Caco-2 (cell line): ENCODE measurements around the gene CDK14. TPM values are rescaled to one million over a fixed set of nuclear protein-coding genes. Genes with fewer than 3 reads are reported as not detected.

Experiments used
- BruUV-seq: library from RNA; stranded (reverse); fragments of 400-500 nt; replicated peaks from 2 replicates; lab custom pipeline; 2021; lab: Mats Ljungman, UMichigan
- CTCF ChIA-PET: fragments of 300-600 bp; sonication (Branson Sonifier 250); formaldehyde crosslinking; loops from one replicate; lab custom pipeline; 2022; ENCODE audit warnings: antibody characterized with exemption; lab: Charles Lee
- POLR2A ChIA-PET: fragments of 300-600 bp; sonication (Branson Sonifier 250); formaldehyde crosslinking; loops from one replicate; lab custom pipeline; 2022; ENCODE audit warnings: antibody characterized with exemption; lab: Charles Lee
- DNase-seq, 2 experiments: peaks; one replicate each; pipeline versions ENCODE4 v3.0.0 to v3.0.0-alpha.2; 2020 to 2022
- H3K27me3 ChIP-seq: replicated peaks from 2 replicates; pipeline ENCODE4 v1.6.0; 2011; ENCODE audit warnings: low read length; ENCODE audit not compliant: control insufficient read depth, insufficient read depth
- H3K36me3 ChIP-seq: 2 replicates; pipeline ENCODE4 v1.5.1; 2011; ENCODE audit warnings: low read length; ENCODE audit not compliant: control insufficient read depth, insufficient read depth
- H3K4me1 ChIP-seq: fragments of 250-450 bp; sonication (Bioruptor Pico); 2 replicates; pipeline ENCODE4 v1.5.1; 2020; ENCODE audit warnings: mild to moderate bottlenecking
- H3K4me3 ChIP-seq: 2 replicates; pipeline ENCODE4 v1.5.1; 2011; ENCODE audit warnings: low read depth, mild to moderate bottlenecking, control low read depth, low read length
- H3K9me3 ChIP-seq: fragments of 250-450 bp; sonication (Bioruptor Pico); 2 replicates; pipeline ENCODE4 v1.5.1; 2020; ENCODE audit warnings: mild to moderate bottlenecking, moderate library complexity
- H3K27ac Mint-ChIP-seq: one replicate; pipeline ENCODE4 v1.8.0; 2022; ENCODE audit warnings: mixed read lengths; ENCODE audit not compliant: unreplicated experiment
- H3K27me3 Mint-ChIP-seq: one replicate; pipeline ENCODE4 v1.8.0; 2022; ENCODE audit warnings: mixed read lengths; ENCODE audit not compliant: insufficient read depth, unreplicated experiment
- H3K36me3 Mint-ChIP-seq: one replicate; pipeline ENCODE4 v1.8.0; 2022; ENCODE audit warnings: mild to moderate bottlenecking, mixed read lengths; ENCODE audit not compliant: insufficient read depth, unreplicated experiment
- H3K4me1 Mint-ChIP-seq: one replicate; pipeline ENCODE4 v1.8.0; 2022; ENCODE audit warnings: low read depth, mixed read lengths; ENCODE audit not compliant: unreplicated experiment
- H3K4me3 Mint-ChIP-seq: one replicate; pipeline ENCODE4 v1.8.0; 2022; ENCODE audit warnings: mild to moderate bottlenecking, moderate library complexity, mixed read lengths; ENCODE audit not compliant: unreplicated experiment
- H3K9me3 Mint-ChIP-seq: one replicate; pipeline ENCODE4 v1.8.0; 2022; ENCODE audit warnings: mixed read lengths; ENCODE audit not compliant: unreplicated experiment
- intact Hi-C: fragments of 100-400 bp; cut with micrococcal nuclease; formaldehyde crosslinking; loops from one replicate; pipeline ENCODE4 v1.10.0; 2022; ENCODE audit not compliant: unreplicated experiment
- total RNA-seq: library from RNA; stranded (reverse); gene quantifications from 2 replicates; pipeline ENCODE4 v1.2.3, GENCODE V29; 2022
- TF ChIP-seq, protein P1 (sequence below), 2 experiments: fragments of 200-600 bp in 1 of 2; IDR thresholded peaks; 1 replicate in 1 of 2; 2 replicates in 1 of 2; pipeline versions ENCODE4 v1.5.1 to v1.8.0; 2011 to 2022; ENCODE audit warnings: antibody characterized with exemption in 1 of 2, control low read depth in 1 of 2, inconsistent platforms in 1 of 2, low read depth in 1 of 2, low read length in 1 of 2, mild to moderate bottlenecking in 1 of 2, moderate library complexity in 1 of 2; ENCODE audit not compliant: insufficient read depth in 1 of 2, severe bottlenecking in 1 of 2, unreplicated experiment in 1 of 2

The CDK14 gene
- total RNA-seq, 1 experiment from 2014 or later: 18.2 TPM

DNA sequence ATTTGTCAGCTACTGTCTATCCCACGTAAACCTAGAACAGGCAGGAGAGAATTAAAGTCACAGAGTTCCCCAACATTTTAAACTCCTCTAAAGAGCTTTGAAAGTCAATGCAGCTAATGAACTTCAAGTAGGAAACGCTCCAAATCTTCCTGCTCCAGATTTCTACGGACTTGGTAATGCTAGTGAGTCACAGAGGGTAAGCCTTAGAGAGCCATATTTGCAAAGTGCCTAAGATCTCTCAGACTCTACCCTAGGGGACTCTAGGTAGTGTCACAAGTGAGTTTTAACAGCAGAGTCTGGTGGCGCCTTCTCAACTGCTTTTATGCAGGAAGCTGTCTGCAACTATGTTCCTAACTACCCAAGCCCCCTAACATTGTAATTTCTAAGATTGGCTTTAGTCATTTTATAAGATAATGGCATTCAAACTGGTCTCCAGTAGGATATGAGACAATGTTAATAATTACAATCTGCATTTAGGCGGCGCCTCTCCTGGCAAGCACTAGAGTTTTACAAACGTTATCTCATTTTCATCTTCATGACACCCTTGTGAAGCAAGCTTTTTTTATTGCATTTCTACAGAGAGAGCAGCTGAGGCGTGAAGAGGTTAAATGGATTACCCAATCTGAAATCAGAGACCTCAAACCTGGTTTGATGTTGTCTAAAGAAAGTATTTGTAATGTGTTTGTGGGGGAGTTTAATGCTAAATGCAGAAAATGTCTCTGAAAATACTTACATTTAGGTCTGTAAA is 646.1 kb downstream of the CDK14 start:
- no peak overlapping the region for H3K4me3 ChIP-seq
- no peaks in the 10 kb centered on the region; the same call in 1 of the 2 replicates for H3K27me3 ChIP-seq
- no peaks in the 10 kb centered on the region for H3K9me3 Mint-ChIP-seq
- TF ChIP-seq, protein P1, sequence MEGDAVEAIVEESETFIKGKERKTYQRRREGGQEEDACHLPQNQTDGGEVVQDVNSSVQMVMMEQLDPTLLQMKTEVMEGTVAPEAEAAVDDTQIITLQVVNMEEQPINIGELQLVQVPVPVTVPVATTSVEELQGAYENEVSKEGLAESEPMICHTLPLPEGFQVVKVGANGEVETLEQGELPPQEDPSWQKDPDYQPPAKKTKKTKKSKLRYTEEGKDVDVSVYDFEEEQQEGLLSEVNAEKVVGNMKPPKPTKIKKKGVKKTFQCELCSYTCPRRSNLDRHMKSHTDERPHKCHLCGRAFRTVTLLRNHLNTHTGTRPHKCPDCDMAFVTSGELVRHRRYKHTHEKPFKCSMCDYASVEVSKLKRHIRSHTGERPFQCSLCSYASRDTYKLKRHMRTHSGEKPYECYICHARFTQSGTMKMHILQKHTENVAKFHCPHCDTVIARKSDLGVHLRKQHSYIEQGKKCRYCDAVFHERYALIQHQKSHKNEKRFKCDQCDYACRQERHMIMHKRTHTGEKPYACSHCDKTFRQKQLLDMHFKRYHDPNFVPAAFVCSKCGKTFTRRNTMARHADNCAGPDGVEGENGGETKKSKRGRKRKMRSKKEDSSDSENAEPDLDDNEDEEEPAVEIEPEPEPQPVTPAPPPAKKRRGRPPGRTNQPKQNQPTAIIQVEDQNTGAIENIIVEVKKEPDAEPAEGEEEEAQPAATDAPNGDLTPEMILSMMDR (IDR thresholded peaks at IDR 0.05; ENCODE audit: insufficient read depth in 1 of 2, low read depth in 1 of 2, low read length in 1 of 2, severe bottlenecking in 1 of 2, unreplicated experiment in 1 of 2): no peak
- intact Hi-C loops: no loop called here
- H3K4me1 ChIP-seq: no peaks in the 10 kb centered on the region
- H3K27ac Mint-ChIP-seq: no peak overlapping the region
- H3K4me1 Mint-ChIP-seq: no peaks in the 10 kb centered on the region
- ChIA-PET POLR2A (no interaction called here), CTCF (no interaction called here)
- no peaks in the 10 kb centered on the region for H3K9me3 ChIP-seq
- H3K27me3 Mint-ChIP-seq: peaks cover 8% of the 10 kb centered on the region
- no TSS peak for BruUV-seq
- H3K36me3 Mint-ChIP-seq: no peaks in the 10 kb centered on the region
- no peak overlapping the region for H3K4me3 Mint-ChIP-seq
- DNase-seq: no peak
- no peaks in the 10 kb centered on the region for H3K36me3 ChIP-seq

DNA sequence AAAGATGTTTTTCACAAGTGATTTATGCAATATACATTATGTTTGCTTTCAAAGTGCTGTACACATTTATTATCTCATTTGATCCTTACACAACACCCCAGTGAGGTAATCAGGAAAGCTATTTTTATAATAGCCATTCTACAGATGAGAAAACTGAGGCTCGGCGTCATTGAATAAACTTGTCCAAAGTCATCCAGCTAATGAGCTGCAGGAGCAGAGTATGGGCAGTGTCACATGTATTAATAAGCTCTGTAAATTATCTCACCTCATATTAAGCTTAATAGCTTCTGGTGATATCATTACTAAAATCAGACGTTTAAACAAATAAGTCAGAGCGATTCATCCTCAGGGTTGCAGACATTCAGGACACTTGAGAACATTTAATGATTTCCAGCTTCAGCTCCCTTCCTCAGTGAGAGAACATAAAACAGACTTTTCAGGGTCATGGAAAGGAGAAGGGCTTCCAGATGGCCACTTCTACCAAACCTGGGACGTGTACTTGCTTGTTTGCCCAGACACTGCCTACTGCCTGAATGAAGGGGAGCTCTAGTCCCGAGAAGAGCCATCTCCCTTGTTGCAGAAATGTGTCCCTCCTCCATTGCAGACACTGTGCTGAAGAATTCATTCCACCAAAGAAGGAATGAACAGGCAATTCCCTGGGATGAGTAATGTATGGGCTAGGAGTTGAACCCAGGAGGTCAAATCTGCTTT is 647.6 kb downstream of the CDK14 start:
- H3K36me3 ChIP-seq: no peaks in the 10 kb centered on the region
- Mint-ChIP-seq H3K9me3 (no peaks in the 10 kb centered on the region), H3K36me3 (no peaks in the 10 kb centered on the region), H3K4me1 (no peaks in the 10 kb centered on the region), H3K27me3 (peaks cover 6% of the 10 kb centered on the region), H3K27ac (no peak overlapping the region), H3K4me3 (no peak overlapping the region)
- ChIA-PET CTCF (no interaction called here), POLR2A (no interaction called here)
- no peaks in the 10 kb centered on the region for H3K9me3 ChIP-seq
- no peak for DNase-seq
- intact Hi-C loops: no loop called here
- H3K4me1 ChIP-seq: no peaks in the 10 kb centered on the region
- BruUV-seq: no TSS peak
- TF ChIP-seq, protein P1 (IDR thresholded peaks at IDR 0.05; ENCODE audit: insufficient read depth in 1 of 2, low read depth in 1 of 2, low read length in 1 of 2, severe bottlenecking in 1 of 2, unreplicated experiment in 1 of 2): no peak
- no peaks in the 10 kb centered on the region; the same call in 1 of the 2 replicates for H3K27me3 ChIP-seq
- H3K4me3 ChIP-seq: no peak overlapping the region

DNA sequence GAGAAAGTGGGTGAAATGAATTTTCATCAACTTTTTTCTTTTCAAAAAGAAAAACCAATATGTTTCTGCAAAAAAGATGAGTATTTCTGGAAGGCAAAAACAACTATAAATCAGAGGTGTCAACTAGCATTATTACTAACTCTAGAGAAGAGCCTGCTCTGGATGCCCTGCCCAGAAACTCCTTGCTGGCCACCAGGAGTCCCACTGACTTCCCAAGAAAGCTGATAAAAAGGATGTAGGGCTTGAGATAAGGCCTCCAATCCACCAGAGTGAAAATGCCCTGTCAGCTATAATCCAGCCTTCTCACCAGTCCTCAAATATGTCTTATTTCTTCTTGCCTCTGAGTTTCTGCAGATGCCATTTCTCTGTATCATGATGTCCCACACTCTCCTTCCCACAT is 651.4 kb downstream of the CDK14 start:
- H3K27ac Mint-ChIP-seq: no peak overlapping the region
- DNase-seq: no peak
- BruUV-seq: no TSS peak
- TF ChIP-seq, protein P1 (IDR thresholded peaks at IDR 0.05; ENCODE audit: insufficient read depth in 1 of 2, low read depth in 1 of 2, low read length in 1 of 2, severe bottlenecking in 1 of 2, unreplicated experiment in 1 of 2): peak in 1 of 2 experiments; percentile 23
- H3K9me3 Mint-ChIP-seq: no peaks in the 10 kb centered on the region
- no peaks in the 10 kb centered on the region for H3K4me1 Mint-ChIP-seq
- CTCF ChIA-PET: no interaction called here
- Histone ChIP-seq H3K4me1 (no peaks in the 10 kb centered on the region), H3K9me3 (no peaks in the 10 kb centered on the region), H3K27me3 (no peaks in the 10 kb centered on the region; the same call in 1 of the 2 replicates), H3K36me3 (no peaks in the 10 kb centered on the region), H3K4me3 (no peak overlapping the region)
- H3K36me3 Mint-ChIP-seq: no peaks in the 10 kb centered on the region
- peaks cover 6% of the 10 kb centered on the region for H3K27me3 Mint-ChIP-seq
- POLR2A ChIA-PET: no interaction called here
- H3K4me3 Mint-ChIP-seq: no peak overlapping the region
- intact Hi-C loops: no loop called here
